ENCODE measurements around the gene LRRC15.

The LRRC15 gene

GRCh38 chr3:194314388-194315068 is 55.0 kb downstream of the LRRC15 start:
- no peak overlapping the region for H2AFZ ChIP-seq (ENCODE audit: low read depth, low read length, severe bottlenecking)
- H3K9ac ChIP-seq (ENCODE audit: low read length): no peak overlapping the region
- H3K27me3 ChIP-seq (ENCODE audit: low read length): no peaks in the 10 kb centered on the region
- H3K9me3 ChIP-seq (ENCODE audit: insufficient read depth, low read length): no peaks in the 10 kb centered on the region
- H3F3A ChIP-seq (ENCODE audit: insufficient read depth): no peaks in the 10 kb centered on the region
- no peaks in the 10 kb centered on the region for H3K79me2 ChIP-seq (ENCODE audit: insufficient read depth, low read length)
- no peak overlapping the region for H3K4me2 ChIP-seq (ENCODE audit: low read depth, low read length, poor library complexity, severe bottlenecking)
- no peak overlapping the region for H3K27ac ChIP-seq (ENCODE audit: low read depth, low read length)
- no peak overlapping the region for H3K4me3 ChIP-seq (ENCODE audit: insufficient read depth, low read length, poor library complexity, severe bottlenecking)
- no peaks in the 10 kb centered on the region for H3K36me3 ChIP-seq (ENCODE audit: low read length)
- TF ChIP-seq CTCF (IDR thresholded peaks at IDR 0.05; ENCODE audit: insufficient read depth, low read length, poor library complexity, severe bottlenecking) (no peak), EZH2phosphoT487 (conservative IDR thresholded peaks at IDR 0.05; ENCODE audit: low read length) (no peak)
- H3K9me2 ChIP-seq (replicated peaks; ENCODE audit: insufficient read depth, low read length): no peaks in the 10 kb centered on the region
- H4K20me1 ChIP-seq (ENCODE audit: low read depth, low read length): no peaks in the 10 kb centered on the region

- Histone ChIP-seq H3K27me3 (ENCODE audit: low read length) (no peaks in the 10 kb centered on the region), H3K4me3 (ENCODE audit: insufficient read depth, low read length, poor library complexity, severe bottlenecking) (no peak overlapping the region), H4K20me1 (ENCODE audit: low read depth, low read length) (0 out of 2 replicates have a peak, but pooled peaks cover 1% of the 10 kb centered on the region), H2AFZ (ENCODE audit: low read depth, low read length, severe bottlenecking) (no peak overlapping the region), H3K79me2 (ENCODE audit: insufficient read depth, low read length) (no peaks in the 10 kb centered on the region), H3K36me3 (ENCODE audit: low read length) (no peaks in the 10 kb centered on the region), H3K4me2 (ENCODE audit: low read depth, low read length, poor library complexity, severe bottlenecking) (no peak overlapping the region), H3K9ac (ENCODE audit: low read length) (no peak overlapping the region), H3K27ac (ENCODE audit: low read depth, low read length) (no peak overlapping the region), H3F3A (ENCODE audit: insufficient read depth) (no peaks in the 10 kb centered on the region), H3K9me2 (replicated peaks; ENCODE audit: insufficient read depth, low read length) (no peaks in the 10 kb centered on the region), H3K9me3 (ENCODE audit: insufficient read depth, low read length) (no peaks in the 10 kb centered on the region)
- TF ChIP-seq EZH2phosphoT487 (conservative IDR thresholded peaks at IDR 0.05; ENCODE audit: low read length) (no peak), CTCF (IDR thresholded peaks at IDR 0.05; ENCODE audit: insufficient read depth, low read length, poor library complexity, severe bottlenecking) (no peak)
Measured at GRCh38 chr3:194313560-194314387, 55.8 kb downstream of the LRRC15 start.

- no peaks in the 10 kb centered on the region for H3K79me2 ChIP-seq (ENCODE audit: insufficient read depth, low read length)
- H3K9me3 ChIP-seq (ENCODE audit: insufficient read depth, low read length): no peaks in the 10 kb centered on the region
- no peak overlapping the region for H2AFZ ChIP-seq (ENCODE audit: low read depth, low read length, severe bottlenecking)
- no peak overlapping the region for H3K4me2 ChIP-seq (ENCODE audit: low read depth, low read length, poor library complexity, severe bottlenecking)
- no peak for TF ChIP-seq EZH2phosphoT487 (conservative IDR thresholded peaks at IDR 0.05; ENCODE audit: low read length)
- no peak for TF ChIP-seq CTCF (IDR thresholded peaks at IDR 0.05; ENCODE audit: insufficient read depth, low read length, poor library complexity, severe bottlenecking)
- no peak overlapping the region for H3K9ac ChIP-seq (ENCODE audit: low read length)
- H4K20me1 ChIP-seq (ENCODE audit: low read depth, low read length): 0 out of 2 replicates have a peak, but pooled peaks cover 2% of the 10 kb centered on the region
- H3K27ac ChIP-seq (ENCODE audit: low read depth, low read length): no peak overlapping the region
- H3K9me2 ChIP-seq (replicated peaks; ENCODE audit: insufficient read depth, low read length): no peaks in the 10 kb centered on the region
- H3F3A ChIP-seq (ENCODE audit: insufficient read depth): no peaks in the 10 kb centered on the region
- H3K27me3 ChIP-seq (ENCODE audit: low read length): no peaks in the 10 kb centered on the region
- no peak overlapping the region for H3K4me3 ChIP-seq (ENCODE audit: insufficient read depth, low read length, poor library complexity, severe bottlenecking)
- H3K36me3 ChIP-seq (ENCODE audit: low read length): no peaks in the 10 kb centered on the region
Measured at GRCh38 chr3:194312743-194313281, 56.7 kb downstream of the LRRC15 start.
